ENCODE measurements around the gene CYB5R3.

- TF ChIP-seq POLR2A (IDR thresholded peaks at IDR 0.05) (no peak), CTCF (IDR thresholded peaks at IDR 0.05) (no peak), POLR2AphosphoS5 (IDR thresholded peaks at IDR 0.05) (no peak)
Measured at GRCh38 chr22:42613872-42614301, 35.3 kb downstream of the CYB5R3 start.

Data from gastroesophageal sphincter (tissue), 3 donors.